ENCODE measurements around the gene AMT. TPM values are rescaled to one million over a fixed set of nuclear protein-coding genes. Genes with fewer than 3 reads are reported as not detected.

AMT gene
- total and polyA plus RNA-seq, 2 of the 13 experiments (the other 11 are each of a cell fraction or from before 2014, with no cell fraction given): 35.3 to 59.0 TPM

DNA sequence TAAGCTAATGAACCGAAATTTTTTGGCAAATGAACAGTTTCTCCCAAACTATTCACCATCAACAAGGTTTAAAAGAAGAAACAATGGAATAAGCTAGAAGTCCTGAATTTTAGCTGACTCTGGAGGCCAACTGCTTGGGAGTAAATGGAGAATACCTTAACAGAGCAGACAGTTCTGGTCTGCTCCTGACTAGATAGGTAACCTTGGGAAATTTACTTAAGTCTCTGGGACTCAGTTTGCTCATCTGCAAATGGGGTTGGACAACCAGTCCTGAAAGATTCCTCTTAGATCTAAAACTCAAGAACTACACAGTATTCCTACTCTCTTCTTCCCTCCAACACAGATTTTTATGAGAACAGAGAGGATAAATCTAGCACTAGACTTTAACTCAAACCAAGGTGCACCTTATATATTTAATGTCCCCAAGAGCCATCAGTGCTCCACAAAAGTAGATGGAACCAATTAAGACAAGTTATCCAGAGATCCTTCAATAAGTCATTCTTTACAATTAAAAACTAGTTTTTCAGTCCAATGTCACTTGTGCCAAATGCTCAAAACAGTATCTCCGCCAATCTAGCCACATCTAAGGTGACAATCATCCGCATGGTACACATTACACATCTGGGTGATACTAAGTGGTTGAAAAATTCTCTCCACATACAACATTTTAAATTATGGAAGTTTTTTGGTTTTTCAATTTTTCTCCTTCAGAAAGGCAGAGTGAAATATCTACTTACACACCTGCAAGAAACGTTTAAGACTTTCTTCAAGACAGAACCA, 12.0 kb downstream of the AMT start:
- ChIA-PET CTCF (ENCODE audit: low intra/inter-chr PET ratio, low total read pairs) (no interaction called here), POLR2A (interaction anchor here (1.5 to 2.6 kb wide), 3 partner anchors 19 to 71 kb away, joined by 3 to 38 read pairs (median 32); partner anchors contain the start of genes GPX1, NICN1 and USP4)
- H3K4me3 ChIP-seq (replicated peaks in 1 of 3; ENCODE audit: insufficient read depth in 1 of 3, low read depth in 2 of 3, low read length in 3 of 3): peak overlapping the region; percentile 81 to 93 (median 90)
- intact Hi-C loops (cut with micrococcal nuclease; ENCODE audit: unreplicated experiment) (loop anchor here (5.0 kb wide), 2 partner anchors 53 to 318 kb away; partner anchors contain the start of genes GPX1 and QRICH1), in situ Hi-C loops (cut with HindIII; ENCODE audit: extremely low pct_ligation_motif_present, low pct_unique_long_range_greater_than_20kb) (no loop called here)
- H3K9ac ChIP-seq (ENCODE audit: insufficient read depth, low read depth, low read length): peak overlapping the region; percentile 95
- BruUV-seq (replicated peaks): TSS peak; percentile 73
- TF ChIP-seq ZNF30 (CRISPR knock-in tag; IDR thresholded peaks at IDR 0.05): no peak
- TF ChIP-seq ZNF629 (CRISPR knock-in tag; conservative IDR thresholded peaks at IDR 0.05): peak; percentile 97
- peak; percentile 77 for TF ChIP-seq ZMYM3 (CRISPR knock-in tag; IDR thresholded peaks at IDR 0.05)
- TF ChIP-seq RCOR2 (CRISPR knock-in tag; IDR thresholded peaks at IDR 0.05): peak; percentile 47; the same call in 1 of the 2 replicates
- TF ChIP-seq KDM1A (CRISPR knock-in tag; IDR thresholded peaks at IDR 0.05): peak; percentile 81
- no peak for TF ChIP-seq RBM22 (optimal IDR thresholded peaks at IDR 0.05; ENCODE audit: low read length)
- H4K20me1 ChIP-seq (ENCODE audit: insufficient read depth, low read length): peaks cover 50% of the 10 kb centered on the region
- ATAC-seq (no peak), FAIRE-seq (no peak), DNase-seq (ENCODE audit: low spot score) (no peak)
- WGBS (ENCODE audit: low lambda C conversion rate): 24% methylated on average over 4 of the region's 4 CpGs
- peaks cover 0 to 3% of the 10 kb centered on the region in 2 experiments; a peak in 1 of 5 replicates for H3K36me3 ChIP-seq (replicated peaks in 1 of 2; ENCODE audit: control insufficient read depth in 1 of 2, insufficient read depth in 2 of 2, low read length in 2 of 2)
- H3K4me1 ChIP-seq (ENCODE audit: insufficient read depth, low read length): peaks cover 64% of the 10 kb centered on the region
- peaks cover 78% of the 10 kb centered on the region for H3K79me2 ChIP-seq (ENCODE audit: insufficient read depth, low read length)
- no peak overlapping the region for H2AFZ ChIP-seq (ENCODE audit: low read length)
- H3K27ac ChIP-seq (ENCODE audit: extremely low read length, insufficient read depth, low read length): peak overlapping the region; percentile 91
- peak overlapping the region; percentile 70 for H3K4me2 ChIP-seq (ENCODE audit: low read depth, low read length)
- no peaks in the 10 kb centered on the region; a peak in 1 of 5 replicates for H3K27me3 ChIP-seq (ENCODE audit: control insufficient read depth in 1 of 2, insufficient read depth in 2 of 2, low read length in 2 of 2)
- no peaks in the 10 kb centered on the region for H3K9me3 ChIP-seq (ENCODE audit: low read length)

Measured in HepG2 (cell line).